ENCODE results near the gene E2F1.
"Not testable (repeated sequence)": the region's sequence is repeated elsewhere in the genome, so short reads cannot be mapped to it uniquely, and the experiment has no call there.

E2F1 gene

GRCh38 chr20:33635341-33635740 lies 50.8 kb downstream of the E2F1 start:
- no peak for DNase-seq

- DNase-seq: not testable (repeated sequence)
Measured at GRCh38 chr20:33631910-33632309, 54.3 kb downstream of the E2F1 start.

GRCh38 chr20:33630507-33630906 lies 55.7 kb downstream of the E2F1 start:
- DNase-seq: no peak

GRCh38 chr20:33629979-33630378 lies 56.2 kb downstream of the E2F1 start:
- no peak for DNase-seq

- no peak for DNase-seq
Measured at GRCh38 chr20:33629533-33629932, 56.7 kb downstream of the E2F1 start.

GRCh38 chr20:33627577-33628216 lies 58.5 kb downstream of the E2F1 start:
- DNase-seq: no peak

- DNase-seq: no peak
Measured at GRCh38 chr20:33626190-33626589, 60.0 kb downstream of the E2F1 start.

All from fibroblast of skin of right quadriceps (primary cell).